Urothelium cell line (cell line): Measurements from ENCODE around the gene TTBK1.

ENCODE experiments used
- DNase-seq: peaks from one replicate; pipeline ENCODE4 v3.0.0; 2011; ENCODE audit warnings: low spot score, mixed read lengths
- FAIRE-seq: peaks from 2 replicates; lab custom pipeline; 2011; peaks lifted over from hg19 to GRCh38; lab: Jason Lieb, UNC

The TTBK1 gene

GRCh38 chr6:43285832-43286231 lies 42.6 kb downstream of the TTBK1 start:
- DNase-seq (no peak), FAIRE-seq (no peak)

GRCh38 chr6:43286456-43286979 lies 43.2 kb downstream of the TTBK1 start:
- no peak for DNase-seq
- FAIRE-seq = no peak

- FAIRE-seq (no peak), DNase-seq (no peak)
Observed at GRCh38 chr6:43286980-43287716, 43.9 kb downstream of the TTBK1 start.

GRCh38 chr6:43287717-43288679 lies 44.7 kb downstream of the TTBK1 start:
- FAIRE-seq = no peak
- no peak for DNase-seq

- no peak for FAIRE-seq
- DNase-seq = no peak
Observed at GRCh38 chr6:43290339-43290904, 47.1 kb downstream of the TTBK1 start.

- DNase-seq = no peak
- no peak for FAIRE-seq
Observed at GRCh38 chr6:43290905-43291355, 47.6 kb downstream of the TTBK1 start.

- FAIRE-seq = no peak
- no peak for DNase-seq
Observed at GRCh38 chr6:43291708-43292107, 48.4 kb downstream of the TTBK1 start.

GRCh38 chr6:43292341-43292740 lies 49.1 kb downstream of the TTBK1 start:
- no peak for DNase-seq
- no peak for FAIRE-seq

- FAIRE-seq (no peak), DNase-seq (no peak)
Observed at GRCh38 chr6:43292763-43293318, 49.6 kb downstream of the TTBK1 start.

- FAIRE-seq = no peak
- no peak for DNase-seq
Observed at GRCh38 chr6:43293698-43294097, 50.4 kb downstream of the TTBK1 start.

- FAIRE-seq (peak; percentile 81), DNase-seq (no peak)
Observed at GRCh38 chr6:43294536-43294935, 51.3 kb downstream of the TTBK1 start.

- FAIRE-seq = no peak
Observed at GRCh38 chr6:43295456-43295855, 52.2 kb downstream of the TTBK1 start.

GRCh38 chr6:43296780-43297497 lies 53.7 kb downstream of the TTBK1 start:
- FAIRE-seq (no peak), DNase-seq (no peak)

More at GRCh38 chr6:43295456-43295855, 52.2 kb downstream of the TTBK1 start:
- no peak for DNase-seq

GRCh38 chr6:43297644-43298564 lies 54.6 kb downstream of the TTBK1 start, which contains the start of gene SLC22A7:
Gene SLC22A7, plus strand, starts transcription at chr6:43298260. Its CDS starts 99 bp downstream, at chr6:43298359.
- DNase-seq (no peak), FAIRE-seq (no peak)

- no peak for DNase-seq
- no peak for FAIRE-seq
Observed at GRCh38 chr6:43298565-43299337, 55.5 kb downstream of the TTBK1 start.

GRCh38 chr6:43299338-43300293 lies 56.3 kb downstream of the TTBK1 start:
- FAIRE-seq (no peak), DNase-seq (no peak)
